ENCODE measurements around the gene STX8.

DNA sequence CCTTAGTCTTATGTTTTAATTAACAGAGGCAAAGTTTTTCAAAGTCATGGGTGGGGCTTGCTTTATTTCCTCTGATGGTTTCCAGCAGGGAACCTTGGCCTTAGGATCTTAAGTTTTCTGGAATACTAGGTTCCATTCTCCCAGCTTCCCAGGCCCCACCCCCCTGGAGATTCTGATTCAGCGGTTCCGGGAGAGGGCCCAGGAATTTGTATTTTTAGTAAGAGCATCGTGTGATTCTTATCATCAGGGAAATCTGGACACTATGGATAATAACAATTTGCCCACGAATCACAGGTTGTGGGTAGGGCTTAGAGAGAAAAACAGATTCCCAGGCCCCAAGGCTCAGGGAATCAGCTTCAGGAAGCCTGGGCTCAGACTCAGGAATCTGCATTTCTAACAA lies 290.7 kb downstream of the STX8 start:
- TF ChIP-seq TARDBP (IDR thresholded peaks at IDR 0.05) (no peak), FOXA1 (IDR thresholded peaks at IDR 0.05) (no peak), ELF4 (IDR thresholded peaks at IDR 0.05) (no peak), BHLHE40 (IDR thresholded peaks at IDR 0.05; ENCODE audit: borderline replicate concordance) (no peak), FOXM1 (IDR thresholded peaks at IDR 0.05; ENCODE audit: borderline replicate concordance) (no peak)
